Stimulated activated effector memory CD8-positive, alpha-beta T cell treated with anti-CD3 and anti-CD28 coated beads, Interleukin-12 subunit alpha, Interleukin-12 subunit beta, amount 100 ng/mL, for 72 hours (primary cell): ENCODE results near the gene CCDC61.

Source experiments
- ATAC-seq: fragments of 150-1000 bp; cut with Tn5 transposase; 2 replicates; pipeline ENCODE4 v1.10.0; 2021
- DNase-seq, 2 donors: peaks; one replicate each; pipeline ENCODE4 v3.0.0; 2021 to 2022; ENCODE audit warnings: low spot score in 2 of 2
- H3K27ac Mint-ChIP-seq: one replicate; pipeline ENCODE4 v1.8.0; 2022; ENCODE audit warnings: mild to moderate bottlenecking, mixed read lengths
- H3K36me3 Mint-ChIP-seq: one replicate; pipeline ENCODE4 v1.8.0; 2022; ENCODE audit warnings: mild to moderate bottlenecking, mixed read lengths
- H3K4me1 Mint-ChIP-seq: one replicate; pipeline ENCODE4 v1.8.0; 2022; ENCODE audit warnings: mixed read lengths
- H3K4me3 Mint-ChIP-seq: one replicate; pipeline ENCODE4 v1.8.0; 2022; ENCODE audit warnings: mild to moderate bottlenecking, mixed read lengths
- H3K9me3 Mint-ChIP-seq: one replicate; pipeline ENCODE4 v1.8.0; 2022; ENCODE audit warnings: mixed read lengths

CCDC61 gene

DNA sequence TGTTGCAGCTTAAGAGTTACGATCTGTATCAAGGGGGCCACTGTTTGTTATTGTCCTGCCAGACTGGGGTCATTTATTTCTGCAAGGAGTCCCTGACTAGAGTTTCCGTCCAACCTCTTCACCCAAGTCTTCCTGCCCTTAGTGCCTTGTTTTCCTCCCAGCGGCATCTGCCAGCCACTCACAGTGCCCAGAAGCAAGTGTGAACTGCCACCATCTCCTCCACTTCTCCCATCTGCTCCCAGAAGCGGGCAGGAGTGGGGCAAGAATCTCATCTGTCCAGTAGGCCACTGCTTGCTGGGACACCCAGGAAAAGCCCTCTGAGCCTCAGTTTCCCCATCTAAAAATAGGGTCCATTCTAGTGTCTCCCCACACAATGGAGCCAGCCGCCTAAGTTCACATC is 25.6 kb upstream of the CCDC61 start:
- H3K4me3 Mint-ChIP-seq, result no peak overlapping the region
- no peaks in the 10 kb centered on the region for H3K36me3 Mint-ChIP-seq
- ATAC-seq (no peak), DNase-seq (no peak)
- no peaks in the 10 kb centered on the region for H3K9me3 Mint-ChIP-seq
- no peak overlapping the region for H3K27ac Mint-ChIP-seq
- peaks cover 19% of the 10 kb centered on the region for H3K4me1 Mint-ChIP-seq

DNA sequence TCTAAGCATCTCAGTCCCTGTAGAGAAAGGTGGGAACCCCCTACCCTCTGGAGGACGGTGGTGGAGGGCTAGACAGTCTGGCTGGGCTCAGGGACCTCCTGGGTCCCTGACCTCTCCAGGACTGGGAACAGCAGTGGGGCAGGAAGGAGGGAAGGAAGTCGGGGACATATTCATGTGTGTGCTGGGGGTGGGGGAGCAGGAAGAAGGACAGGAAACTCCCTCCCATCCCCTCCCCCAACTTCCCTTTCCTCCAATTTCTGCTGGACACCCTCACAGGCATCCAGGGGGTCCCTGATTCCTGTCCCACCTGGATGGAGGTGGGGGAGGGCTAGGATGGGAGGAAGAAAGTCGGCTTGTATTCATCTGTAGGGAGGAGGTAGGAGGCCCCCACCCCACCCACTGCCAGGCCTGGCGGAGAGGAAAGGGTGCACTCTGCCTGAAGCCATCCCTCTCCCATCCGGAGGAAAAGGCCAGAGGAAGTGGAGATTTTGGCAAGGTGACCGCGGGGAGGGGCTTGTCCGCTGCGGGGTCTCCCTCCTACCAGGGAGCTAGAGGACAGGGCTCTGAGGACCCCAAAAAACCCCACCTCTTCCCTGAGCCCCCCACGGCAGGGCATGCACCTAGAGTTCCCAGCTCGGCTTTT is 23.9 kb upstream of the CCDC61 start:
- H3K9me3 Mint-ChIP-seq, result no peaks in the 10 kb centered on the region
- DNase-seq, result no peak
- no peaks in the 10 kb centered on the region for H3K36me3 Mint-ChIP-seq
- peak overlapping the region; percentile 36 for H3K27ac Mint-ChIP-seq
- H3K4me1 Mint-ChIP-seq, result peaks cover 19% of the 10 kb centered on the region
- no peak overlapping the region for H3K4me3 Mint-ChIP-seq
- ATAC-seq, result no peak

DNA sequence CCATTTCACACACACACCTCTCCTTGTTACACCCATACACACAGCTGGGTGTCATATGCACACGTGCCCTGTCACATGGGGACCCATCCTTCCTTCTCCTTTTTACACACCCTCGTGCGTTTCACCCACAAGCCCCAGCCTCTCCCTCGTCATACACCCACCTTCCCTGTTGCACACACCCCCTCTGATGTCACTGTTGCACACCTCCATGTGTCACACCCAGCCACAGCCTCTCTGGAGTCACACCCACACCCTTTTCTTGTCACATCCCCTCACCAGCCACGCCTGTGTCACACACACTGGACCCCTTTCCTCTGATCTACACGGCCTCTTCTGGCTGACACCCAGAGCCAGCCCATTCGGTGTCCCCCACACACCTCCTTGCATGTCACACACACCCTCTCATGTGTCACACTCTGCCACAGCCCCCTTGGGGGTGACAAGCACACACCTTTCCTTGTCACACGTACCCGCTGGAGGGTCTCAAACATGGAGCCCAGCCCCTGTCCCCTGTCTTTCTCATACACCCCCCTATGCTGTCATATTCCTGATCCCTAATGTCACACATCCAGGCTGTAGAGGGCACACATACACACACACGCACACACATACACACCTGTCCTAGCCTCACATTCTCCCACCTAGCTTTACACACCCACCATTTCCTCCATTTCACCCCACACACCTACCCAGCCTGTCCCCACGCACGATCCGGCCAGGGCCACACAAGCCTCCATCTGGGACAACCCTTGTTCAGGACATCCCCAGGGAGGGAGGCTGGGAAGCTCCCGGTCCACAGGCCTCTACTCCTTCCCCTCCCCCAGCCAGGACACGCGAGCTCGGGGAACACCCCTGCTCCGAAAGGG is 23.0 kb upstream of the CCDC61 start:
- DNase-seq (no peak), ATAC-seq (peak; percentile 61)
- H3K4me3 Mint-ChIP-seq, result no peak overlapping the region
- no peaks in the 10 kb centered on the region for H3K9me3 Mint-ChIP-seq
- no peaks in the 10 kb centered on the region for H3K36me3 Mint-ChIP-seq
- peaks cover 19% of the 10 kb centered on the region for H3K4me1 Mint-ChIP-seq
- H3K27ac Mint-ChIP-seq, result no peak overlapping the region

DNA sequence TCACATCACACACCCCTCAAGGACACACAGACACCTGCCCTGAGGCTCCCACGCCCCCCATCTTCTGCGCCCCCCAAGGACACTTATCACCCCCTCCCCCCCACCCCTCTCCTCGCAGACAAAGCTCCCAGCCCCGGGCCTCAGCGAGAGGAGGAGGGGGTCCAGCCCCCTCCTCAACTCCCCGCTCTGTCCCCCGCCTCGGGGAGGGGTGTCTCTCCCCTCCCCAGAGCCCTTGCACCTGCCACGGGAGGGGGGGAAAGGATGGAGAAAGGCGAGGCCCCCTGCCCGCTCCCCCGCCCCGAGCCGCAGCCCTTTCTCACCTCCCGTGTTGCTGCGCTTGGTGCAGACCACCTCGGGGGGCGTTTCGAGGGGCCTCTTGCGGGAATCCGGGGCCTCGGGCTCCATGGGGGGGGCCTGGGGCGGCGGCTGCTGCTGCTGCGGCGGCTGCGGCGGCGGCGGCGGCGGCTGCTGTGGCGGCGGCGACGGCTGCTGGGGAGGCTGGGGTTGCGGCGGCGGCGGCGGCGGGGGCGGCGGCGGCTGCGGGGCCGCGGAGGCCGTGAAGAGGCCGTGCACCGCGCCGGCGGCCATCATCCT is 22.2 kb upstream of the CCDC61 start:
- Mint-ChIP-seq H3K9me3 (no peaks in the 10 kb centered on the region), H3K4me1 (peaks cover 19% of the 10 kb centered on the region), H3K27ac (no peak overlapping the region), H3K36me3 (no peaks in the 10 kb centered on the region), H3K4me3 (no peak overlapping the region)
- ATAC-seq (no peak), DNase-seq (no peak)

DNA sequence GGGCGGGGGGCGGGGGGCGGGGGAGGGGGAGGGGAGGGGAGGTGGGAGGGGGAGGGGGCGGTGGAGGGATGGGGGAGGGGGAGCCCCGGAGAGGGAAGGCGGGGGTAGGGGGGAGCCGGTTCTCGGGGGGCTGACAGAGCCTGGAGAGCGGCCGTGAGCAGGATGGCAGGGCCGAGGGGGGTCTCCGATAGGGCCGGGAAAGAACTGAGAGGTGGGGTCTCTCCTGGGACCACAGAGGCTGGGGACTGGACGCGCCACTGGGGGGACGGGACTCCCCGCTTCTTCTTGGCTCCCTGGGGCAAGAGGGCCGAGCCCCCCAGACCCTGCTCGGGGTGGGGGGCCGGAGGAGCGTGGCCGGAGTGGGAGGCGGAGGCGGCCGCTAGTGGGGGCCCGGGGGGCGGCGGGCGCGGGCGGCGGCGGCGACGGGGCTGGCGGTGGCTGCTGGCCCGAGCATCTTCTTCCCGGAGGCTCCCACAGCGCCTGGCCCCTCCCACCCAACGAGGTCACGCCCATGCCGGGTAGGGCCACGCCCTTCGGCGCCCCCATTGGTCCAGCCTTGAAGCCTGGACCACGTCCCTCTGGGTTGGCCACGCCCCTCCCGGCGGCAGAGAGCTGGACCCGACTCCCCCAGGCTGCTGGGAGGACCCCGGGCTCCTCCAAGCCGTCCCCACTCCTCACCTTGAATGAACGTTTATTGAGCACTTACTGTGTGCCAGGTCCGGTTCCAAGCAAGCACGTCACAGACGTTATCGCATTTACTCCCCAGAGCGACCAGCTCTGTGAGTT is 21.5 kb upstream of the CCDC61 start, which contains the start of gene NOVA2:
TSS of gene NOVA2 (minus strand) at position 313 of the 786 bp plus-strand sequence. CDS start 514 bp downstream, outside the sequence.
- Mint-ChIP-seq H3K36me3 (no peaks in the 10 kb centered on the region), H3K4me3 (no peak within 1 kb of the TSS), H3K4me1 (peaks cover 19% of the 10 kb centered on the region), H3K27ac (no peak within 1 kb of the TSS), H3K9me3 (no peaks in the 10 kb centered on the region)
- ATAC-seq (peak; percentile 45), DNase-seq (peak in 1 of 2 donors; percentile 71)

DNA sequence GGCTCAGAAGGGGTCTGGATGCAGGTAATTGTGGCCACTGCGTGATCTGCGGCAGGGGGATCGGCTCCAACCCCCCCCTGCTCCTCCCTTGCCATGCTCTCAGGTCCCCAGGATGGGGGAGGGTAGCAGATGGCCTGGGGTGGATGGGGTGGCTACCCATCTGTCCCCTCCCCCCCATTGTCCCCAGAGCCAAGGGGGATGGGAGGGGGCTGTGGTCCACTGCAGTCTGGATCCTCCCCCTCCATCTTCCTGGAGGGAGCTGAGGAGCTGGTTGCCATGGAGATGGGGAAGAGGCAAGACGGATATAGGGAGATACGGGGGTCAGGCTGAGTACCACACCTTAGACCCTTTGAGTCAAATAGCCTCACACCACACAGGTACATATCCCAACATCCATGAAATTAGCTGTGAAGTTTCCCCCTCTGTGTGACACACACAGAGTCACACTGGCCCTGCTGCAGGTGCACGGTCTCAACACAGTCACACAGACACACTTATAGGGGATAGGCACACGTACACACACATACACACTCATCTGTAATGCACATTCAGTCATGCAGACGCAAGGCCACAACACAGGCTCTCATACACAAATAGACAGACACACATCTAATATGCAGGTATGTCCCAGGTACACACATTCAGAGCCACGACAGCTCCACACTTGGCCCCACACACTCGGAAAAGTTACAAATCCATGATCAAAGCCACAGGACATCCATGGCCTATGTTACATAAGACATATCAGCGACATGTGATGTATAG is 19.8 kb upstream of the CCDC61 start:
- Mint-ChIP-seq H3K4me1 (peaks cover 19% of the 10 kb centered on the region), H3K4me3 (no peak overlapping the region), H3K27ac (no peak overlapping the region), H3K9me3 (no peaks in the 10 kb centered on the region), H3K36me3 (no peaks in the 10 kb centered on the region)
- ATAC-seq (no peak), DNase-seq (no peak)

DNA sequence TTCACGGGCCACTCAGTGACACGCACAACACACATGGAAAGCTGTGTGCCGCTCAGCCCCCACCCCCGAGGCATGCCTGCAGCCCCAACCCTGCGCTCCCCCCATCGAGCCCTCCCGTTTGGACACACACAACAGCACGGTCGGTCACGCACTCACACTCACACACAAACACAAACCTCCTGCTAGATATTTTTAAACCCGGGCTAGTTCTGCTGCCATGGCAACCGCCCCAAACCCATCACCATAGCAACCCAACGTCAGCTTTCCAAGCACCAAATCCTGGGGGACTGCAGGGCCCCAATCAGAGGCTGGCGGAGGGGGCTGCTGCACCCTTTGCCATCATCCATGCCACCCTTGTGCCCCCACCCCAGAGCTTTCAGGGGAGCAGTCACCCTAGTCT is 19.1 kb upstream of the CCDC61 start:
- DNase-seq (no peak), ATAC-seq (no peak)
- no peaks in the 10 kb centered on the region for H3K9me3 Mint-ChIP-seq
- H3K4me3 Mint-ChIP-seq, result no peak overlapping the region
- peaks cover 16% of the 10 kb centered on the region for H3K4me1 Mint-ChIP-seq
- H3K27ac Mint-ChIP-seq, result no peak overlapping the region
- no peaks in the 10 kb centered on the region for H3K36me3 Mint-ChIP-seq

DNA sequence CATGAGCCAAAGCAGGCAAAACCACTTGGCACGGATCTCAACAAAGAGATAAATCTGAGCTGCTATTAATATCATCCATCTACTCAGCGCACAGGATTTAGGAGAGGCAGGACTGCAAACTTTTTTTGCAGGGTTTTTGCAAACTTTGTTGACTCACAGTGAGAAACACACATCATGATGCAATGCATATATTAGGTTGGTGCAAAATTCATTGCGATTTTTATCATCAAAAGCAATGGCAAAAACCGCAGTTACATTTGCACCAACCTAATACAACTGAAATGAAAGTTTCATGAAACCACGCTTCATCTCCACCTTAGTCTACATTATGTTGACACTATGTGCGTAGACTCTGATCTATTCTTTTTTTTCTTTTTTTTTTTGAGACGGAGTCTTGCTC is 17.1 kb upstream of the CCDC61 start:
- ATAC-seq (no peak), DNase-seq (no peak)
- no peaks in the 10 kb centered on the region for H3K36me3 Mint-ChIP-seq
- no peaks in the 10 kb centered on the region for H3K9me3 Mint-ChIP-seq
- H3K27ac Mint-ChIP-seq, result no peak overlapping the region
- H3K4me1 Mint-ChIP-seq, result no peaks in the 10 kb centered on the region
- no peak overlapping the region for H3K4me3 Mint-ChIP-seq

DNA sequence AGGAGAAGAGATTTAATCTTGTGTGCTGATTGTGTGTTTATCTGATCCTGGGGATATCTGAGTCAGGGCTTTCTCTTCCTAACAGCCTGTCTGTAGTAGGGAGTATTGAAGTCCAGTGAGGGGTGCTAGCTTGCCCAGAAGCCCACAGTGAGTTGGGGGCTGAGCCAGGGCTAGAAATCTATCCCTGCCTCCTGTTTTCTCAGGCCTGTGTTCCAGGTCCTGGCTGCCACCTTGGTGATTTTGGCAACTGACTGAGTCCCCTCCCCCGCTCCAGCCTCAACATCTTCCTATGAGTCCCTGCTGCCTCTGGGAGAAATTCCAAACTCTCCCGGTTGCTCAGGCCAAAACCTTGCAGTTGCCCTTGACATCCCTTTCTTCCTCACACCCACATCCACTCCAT is 13.9 kb upstream of the CCDC61 start:
- Mint-ChIP-seq H3K4me1 (no peaks in the 10 kb centered on the region), H3K9me3 (no peaks in the 10 kb centered on the region), H3K27ac (no peak overlapping the region), H3K36me3 (no peaks in the 10 kb centered on the region), H3K4me3 (no peak overlapping the region)
- DNase-seq (no peak), ATAC-seq (no peak)

DNA sequence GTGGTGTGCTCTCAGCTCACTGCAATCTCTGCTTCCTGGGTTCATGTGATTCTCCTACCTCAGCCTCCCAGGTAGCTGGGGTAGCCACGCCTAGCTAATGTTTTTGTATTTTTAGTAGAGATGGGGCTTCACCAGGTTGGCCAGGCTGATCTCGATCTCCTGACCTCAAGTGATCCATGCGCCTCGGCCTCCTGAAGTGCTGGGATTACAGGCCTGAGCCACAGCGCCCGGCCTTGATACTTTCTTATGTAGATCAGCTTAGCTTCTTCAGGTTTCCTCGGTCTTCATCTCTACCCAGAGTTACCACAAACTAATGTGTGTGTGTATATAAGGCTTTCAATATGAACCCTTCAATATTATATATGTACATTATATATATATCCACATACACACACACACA is 9.9 kb upstream of the CCDC61 start:
- no peaks in the 10 kb centered on the region for H3K9me3 Mint-ChIP-seq
- H3K27ac Mint-ChIP-seq, result no peak overlapping the region
- no peaks in the 10 kb centered on the region for H3K36me3 Mint-ChIP-seq
- H3K4me3 Mint-ChIP-seq, result no peak overlapping the region
- no peaks in the 10 kb centered on the region for H3K4me1 Mint-ChIP-seq
- no peak for DNase-seq
- no peak for ATAC-seq

DNA sequence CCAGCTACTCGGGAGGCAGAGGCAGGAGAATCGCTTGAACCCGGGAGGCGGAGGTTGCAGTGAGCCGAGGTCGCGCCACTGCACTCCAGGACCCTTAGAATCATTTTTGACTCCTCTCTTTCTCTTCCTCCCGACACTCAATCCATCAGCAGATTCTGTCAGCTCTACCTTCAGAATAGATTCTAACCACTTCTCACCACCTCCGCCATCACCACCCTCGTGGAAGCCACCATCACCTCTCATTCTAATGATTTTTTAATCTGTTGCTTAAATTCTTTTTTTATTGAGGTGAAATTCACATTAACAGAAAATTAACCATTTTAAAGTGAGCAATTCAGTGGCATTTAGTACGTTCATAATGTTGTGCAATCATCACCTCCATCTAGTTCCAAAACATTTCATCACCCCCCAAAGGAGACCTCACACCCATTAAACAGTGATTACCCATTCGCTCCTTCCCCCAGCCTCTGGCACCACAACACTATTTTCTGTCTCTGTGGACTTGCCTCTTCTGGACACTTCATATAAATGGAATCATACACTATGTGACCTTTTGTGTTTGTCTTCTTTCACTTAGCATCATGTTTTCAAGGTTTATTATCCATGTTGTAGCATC is 5.0 kb upstream of the CCDC61 start:
- Mint-ChIP-seq H3K4me3 (no peak overlapping the region), H3K27ac (no peak overlapping the region), H3K36me3 (no peaks in the 10 kb centered on the region), H3K4me1 (no peaks in the 10 kb centered on the region), H3K9me3 (no peaks in the 10 kb centered on the region)
- no peak for DNase-seq
- no peak for ATAC-seq

DNA sequence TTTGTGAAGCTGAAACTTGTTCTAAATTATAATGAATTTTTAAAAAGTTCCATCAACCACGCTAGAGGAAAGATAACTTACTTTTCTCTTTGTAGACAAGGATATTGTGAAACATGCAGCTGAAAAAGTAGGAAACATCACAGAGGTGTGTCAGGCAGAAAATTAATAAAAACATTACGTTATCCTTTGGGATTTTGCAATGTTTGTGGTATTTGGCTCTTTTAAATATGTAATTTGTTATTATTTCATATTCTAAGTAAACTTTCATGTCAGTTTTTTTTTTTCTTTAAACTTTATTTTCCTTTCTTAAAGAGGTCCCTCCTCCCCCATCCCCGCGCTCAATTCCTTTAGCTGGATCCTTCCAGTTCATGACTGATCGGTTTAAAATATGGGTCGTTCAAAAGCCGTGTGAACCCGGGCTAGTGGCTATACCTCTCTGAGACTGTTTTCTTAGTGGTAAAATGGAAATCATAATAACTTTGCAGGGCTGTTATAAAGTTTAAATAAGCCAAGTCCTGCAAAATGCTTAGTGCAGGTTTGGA is 740 bp upstream of the CCDC61 start:
- Mint-ChIP-seq H3K4me3 (no peak overlapping the region), H3K9me3 (no peaks in the 10 kb centered on the region), H3K36me3 (no peaks in the 10 kb centered on the region), H3K4me1 (peaks cover 11% of the 10 kb centered on the region), H3K27ac (no peak overlapping the region)
- ATAC-seq (peak; percentile 4), DNase-seq (no peak)

DNA sequence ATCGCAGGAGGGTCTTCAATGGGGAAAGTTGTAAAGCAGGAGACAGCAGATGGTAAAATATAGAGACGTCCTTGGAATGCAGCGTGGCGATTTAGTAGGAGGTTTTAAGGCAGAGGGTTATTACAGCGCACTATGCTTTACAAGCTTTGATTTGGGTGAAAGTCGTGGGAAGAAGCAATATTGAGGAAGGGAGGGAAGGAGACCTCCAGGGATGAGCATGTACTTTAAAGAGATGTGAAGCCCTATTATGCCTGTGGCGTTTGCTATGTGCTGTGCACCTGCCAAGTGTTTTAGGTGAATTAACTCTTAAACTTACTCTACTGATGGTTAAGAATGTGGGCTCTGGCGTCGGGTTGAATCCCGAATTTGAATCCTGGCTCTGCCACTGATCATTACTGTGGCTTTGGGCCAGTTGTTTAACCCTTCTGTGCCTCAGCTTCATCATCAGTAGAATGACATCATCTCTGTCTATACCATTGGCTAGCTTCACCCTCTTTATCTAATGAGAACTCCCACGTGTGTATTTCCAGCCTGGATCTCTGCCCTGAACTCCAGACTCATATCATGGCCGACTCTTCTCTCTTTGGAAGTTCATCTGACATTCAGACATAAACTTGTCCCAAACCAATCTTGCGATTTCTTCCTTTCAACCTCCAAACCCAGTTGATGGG is 583 bp downstream of the CCDC61 start:
- Mint-ChIP-seq H3K4me1 (peaks cover 24% of the 10 kb centered on the region), H3K9me3 (no peaks in the 10 kb centered on the region), H3K36me3 (no peaks in the 10 kb centered on the region), H3K4me3 (no peak overlapping the region), H3K27ac (no peak overlapping the region)
- DNase-seq (no peak), ATAC-seq (no peak)

DNA sequence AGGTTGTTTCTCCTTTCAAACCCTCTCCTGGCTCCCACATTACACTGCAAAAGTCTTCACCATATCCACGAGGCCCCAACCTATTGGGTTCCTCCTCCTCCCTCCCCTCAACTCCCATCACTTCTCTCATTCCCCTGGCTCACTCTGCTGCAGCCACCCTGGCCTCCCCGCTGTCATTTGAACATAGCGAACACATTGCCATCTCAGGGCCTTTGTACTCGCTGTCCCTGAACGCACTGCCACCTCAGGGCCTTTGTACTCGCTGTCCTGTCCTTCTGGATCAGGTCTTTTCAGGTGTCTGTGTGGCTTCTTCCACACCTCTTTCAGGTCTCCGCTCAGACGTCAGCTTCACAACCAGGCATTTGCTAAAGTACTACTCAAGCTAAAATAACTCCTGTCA is 1.7 kb downstream of the CCDC61 start:
- no peak for DNase-seq
- no peak overlapping the region for H3K27ac Mint-ChIP-seq
- no peak for ATAC-seq
- H3K4me1 Mint-ChIP-seq, result peaks cover 26% of the 10 kb centered on the region
- H3K9me3 Mint-ChIP-seq, result no peaks in the 10 kb centered on the region
- no peak overlapping the region for H3K4me3 Mint-ChIP-seq
- H3K36me3 Mint-ChIP-seq, result no peaks in the 10 kb centered on the region
